T-helper 17 cell (primary cell): ENCODE data around the gene PSG2. TPM values are rescaled to one million over a fixed set of nuclear protein-coding genes. Genes with fewer than 3 reads are reported as not detected.

Source experiments
- total RNA-seq, 4 donors: library from RNA in 2 of 4; stranded (reverse) in 2 of 4; gene quantifications; one replicate each; pipeline ENCODE4 v1.2.3 and lab custom pipeline; 2022 to 2026

The PSG2 gene
- total RNA-seq, 2 donors from 2014 or later = 0.17 TPM; not detected in 1

Other genes starting within 250 kb of the PSG2 start
- under 1 TPM; 0.63 to 0.80 TPM for gene PSG1, start 203.0 kb downstream of the PSG2 start, total RNA-seq
- gene PSG6, start 164.8 kb downstream of the PSG2 start, total RNA-seq = not detected
- gene PSG7, start 145.5 kb downstream of the PSG2 start, total RNA-seq = not detected
- under 1 TPM; 0.29 to 0.37 TPM for gene PSG11, start 56.2 kb downstream of the PSG2 start, total RNA-seq
- gene PSG5, start 103.8 kb upstream of the PSG2 start, total RNA-seq = under 1 TPM in 1 of 2 donors, not detected in 1; 0.30 TPM
- gene PSG4, start 122.9 kb upstream of the PSG2 start, total RNA-seq = under 1 TPM; 0.44 to 0.85 TPM
- under 1 TPM; 0.15 to 0.23 TPM for gene PSG9, start 186.8 kb upstream of the PSG2 start, total RNA-seq